GM23248 (cell line): ENCODE results near the gene EEPD1. TPM values are rescaled to one million over a fixed set of nuclear protein-coding genes. Genes with fewer than 3 reads are reported as not detected.

Source experiments
- DNase-seq: peaks from one replicate; pipeline ENCODE4 v3.0.0-alpha.2; 2015
- H2AFZ ChIP-seq: fragments of 200-600 bp; sonication (generic); 2 replicates; pipeline ENCODE4 v1.6.1; 2016; ENCODE audit warnings: antibody characterized with exemption
- H3F3A ChIP-seq: fragments of 200-600 bp; sonication (generic); 2 replicates; pipeline ENCODE4 v1.6.1; 2016; ENCODE audit warnings: mild to moderate bottlenecking, antibody characterized with exemption, mixed run types; ENCODE audit not compliant: insufficient read depth
- H3K27ac ChIP-seq: fragments of 200-600 bp; sonication (generic); 2 replicates; pipeline ENCODE4 v1.5.1; 2016; ENCODE audit warnings: mild to moderate bottlenecking
- H3K27me3 ChIP-seq: fragments of 200-600 bp; sonication (generic); replicated peaks from 2 replicates; pipeline ENCODE4 v1.6.1; 2016; ENCODE audit warnings: mild to moderate bottlenecking; ENCODE audit not compliant: insufficient read depth
- H3K36me3 ChIP-seq: fragments of 200-600 bp; sonication (generic); 2 replicates; pipeline ENCODE4 v1.6.1; 2016; ENCODE audit warnings: low read depth, mild to moderate bottlenecking
- H3K4me1 ChIP-seq: fragments of 200-600 bp; sonication (generic); 2 replicates; pipeline ENCODE4 v1.6.1; 2016; ENCODE audit warnings: mild to moderate bottlenecking; ENCODE audit not compliant: insufficient read depth
- H3K4me2 ChIP-seq: fragments of 200-600 bp; sonication (generic); one replicate; pipeline ENCODE4 v1.6.1; 2016; ENCODE audit warnings: mild to moderate bottlenecking; ENCODE audit not compliant: unreplicated experiment
- H3K4me3 ChIP-seq: fragments of 200-600 bp; sonication (generic); 2 replicates; pipeline ENCODE4 v1.5.1; 2016; ENCODE audit warnings: mild to moderate bottlenecking
- H3K79me2 ChIP-seq: fragments of 200-600 bp; sonication (generic); 2 replicates; pipeline ENCODE4 v1.6.1; 2016; ENCODE audit warnings: mild to moderate bottlenecking; ENCODE audit not compliant: insufficient read depth
- H3K9ac ChIP-seq: fragments of 200-600 bp; sonication (generic); 2 replicates; pipeline ENCODE4 v1.6.1; 2016; ENCODE audit warnings: mild to moderate bottlenecking
- H3K9me2 ChIP-seq: fragments of 200-600 bp; sonication (generic); 2 replicates; pipeline ENCODE4 v1.6.1; 2016; ENCODE audit warnings: mixed run types, mild to moderate bottlenecking, moderate library complexity; ENCODE audit not compliant: insufficient read depth
- H3K9me3 ChIP-seq: fragments of 200-600 bp; sonication (generic); one replicate; pipeline ENCODE4 v1.6.1; 2017; ENCODE audit warnings: low read depth
- H4K20me1 ChIP-seq: fragments of 200-600 bp; sonication (generic); 2 replicates; pipeline ENCODE4 v1.6.0; 2016; ENCODE audit not compliant: insufficient read depth
- EZH2 ChIP-seq: fragments of 200-600 bp; sonication (generic); IDR thresholded peaks from 2 replicates; pipeline ENCODE4 v1.6.1; 2018; ENCODE audit warnings: antibody characterized with exemption, mild to moderate bottlenecking; ENCODE audit not compliant: insufficient read depth, poor library complexity, severe bottlenecking
- EZH2phosphoT487 ChIP-seq: fragments of 200-600 bp; sonication (generic); IDR thresholded peaks from 2 replicates; pipeline ENCODE4 v1.6.1; 2018; ENCODE audit warnings: antibody characterized with exemption, moderate library complexity, mild to moderate bottlenecking, low read depth; ENCODE audit not compliant: insufficient read depth
- WGBS, 2 experiments: methylation state at CpG; one replicate each; pipeline ENCODE4 v1.1.6; 2015 to 2017; ENCODE audit warnings: low lambda C conversion rate in 2 of 2, low coverage in 1 of 2; ENCODE audit errors: missing lambda C conversion rate in 2 of 2; 5-methylcytosine and 5-hydroxymethylcytosine counted together
- in situ Hi-C: fragments of 300-500 bp; cut with MboI; formaldehyde crosslinking; loops from 2 replicates; pipeline ENCODE4 v1.15.0; 2020
- polyA plus RNA-seq: library from polyadenylated mRNA; unstranded; fragments of >200 nt; fragmentation: Nextera tagmentation; extraction: Ambion mirVana; gene quantifications from 2 replicates; pipeline ENCODE4 v1.2.1, GENCODE V29; 2016
- total RNA-seq: library from RNA; depleted of rRNA; stranded (reverse); fragments of >200 nt; shearing (Covaris generic); gene quantifications from 2 replicates; pipeline ENCODE4 v1.2.3, GENCODE V29; 2014

The EEPD1 gene
- total and polyA plus RNA-seq, 2 experiments from 2014 or later, result 1.6 to 5.2 TPM

DNA sequence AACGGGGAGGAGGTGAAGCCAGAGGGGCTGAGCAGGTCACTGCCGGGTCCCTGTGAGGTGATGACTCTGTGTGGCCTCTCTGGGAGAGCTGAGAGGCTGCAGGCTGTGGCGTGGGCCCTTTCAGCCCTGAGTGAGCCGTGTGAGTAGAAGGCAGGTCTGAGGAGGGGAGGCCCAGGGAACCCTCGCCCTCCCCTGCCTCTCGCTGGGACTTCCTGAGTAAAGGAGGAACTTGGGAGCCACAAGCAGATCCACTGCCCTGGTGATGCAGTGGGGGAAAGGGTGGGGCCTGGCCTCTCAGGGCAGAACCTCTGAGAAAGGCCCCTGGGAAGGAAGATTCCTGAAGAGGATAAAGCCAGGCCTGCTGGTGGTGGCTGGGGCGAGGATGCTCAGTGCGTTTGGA lies 22.8 kb downstream of the EEPD1 start:
- 70 to 83% methylated on average over 8 of the region's 8 CpGs for WGBS, 2 experiments
- no peaks in the 10 kb centered on the region for H4K20me1 ChIP-seq
- TF ChIP-seq EZH2, result no peak
- no peak for TF ChIP-seq EZH2phosphoT487
- no peaks in the 10 kb centered on the region for H3K9me3 ChIP-seq
- no peaks in the 10 kb centered on the region for H3F3A ChIP-seq
- H3K36me3 ChIP-seq, result no peaks in the 10 kb centered on the region
- H3K79me2 ChIP-seq, result no peaks in the 10 kb centered on the region
- H3K4me3 ChIP-seq, result no peak overlapping the region
- no peak for DNase-seq
- H3K4me2 ChIP-seq, result no peak overlapping the region
- H3K9ac ChIP-seq, result no peak overlapping the region
- no peak overlapping the region for H3K27ac ChIP-seq
- no peaks in the 10 kb centered on the region for H3K9me2 ChIP-seq
- no peaks in the 10 kb centered on the region for H3K4me1 ChIP-seq
- no peak overlapping the region for H2AFZ ChIP-seq
- in situ Hi-C loops, result no loop called here
- no peaks in the 10 kb centered on the region for H3K27me3 ChIP-seq

DNA sequence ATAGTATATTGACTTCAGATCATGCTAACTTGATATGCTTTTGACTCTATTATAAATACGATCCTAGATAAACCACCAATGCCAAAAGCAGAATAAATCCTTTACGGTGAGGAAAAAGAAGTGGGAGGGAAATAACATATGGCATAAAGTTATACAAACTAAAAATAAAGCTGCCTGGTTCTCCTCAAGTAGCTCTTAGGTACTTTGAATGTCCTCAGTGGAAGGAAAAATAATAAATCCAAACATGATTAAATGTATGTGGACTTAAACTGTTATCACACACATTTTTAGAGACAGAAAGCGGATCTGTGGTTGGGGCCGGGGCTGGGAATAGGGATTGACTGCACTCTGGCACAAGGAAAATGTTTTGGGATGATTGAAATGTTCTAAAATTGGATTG lies 23.6 kb downstream of the EEPD1 start:
- no peak overlapping the region for H3K4me2 ChIP-seq
- in situ Hi-C loops, result no loop called here
- no peak for DNase-seq
- no peaks in the 10 kb centered on the region for H3K27me3 ChIP-seq
- no peaks in the 10 kb centered on the region for H3K79me2 ChIP-seq
- H3F3A ChIP-seq, result no peaks in the 10 kb centered on the region
- H3K27ac ChIP-seq, result no peak overlapping the region
- H3K9ac ChIP-seq, result no peak overlapping the region
- no peaks in the 10 kb centered on the region for H3K9me3 ChIP-seq
- H3K4me3 ChIP-seq, result no peak overlapping the region
- 62 to 65% methylated on average over 4 of the region's 4 CpGs for WGBS, 2 experiments
- no peak for TF ChIP-seq EZH2
- no peak for TF ChIP-seq EZH2phosphoT487
- no peaks in the 10 kb centered on the region for H3K9me2 ChIP-seq
- no peaks in the 10 kb centered on the region for H4K20me1 ChIP-seq
- no peak overlapping the region for H2AFZ ChIP-seq
- H3K36me3 ChIP-seq, result no peaks in the 10 kb centered on the region
- no peaks in the 10 kb centered on the region for H3K4me1 ChIP-seq

DNA sequence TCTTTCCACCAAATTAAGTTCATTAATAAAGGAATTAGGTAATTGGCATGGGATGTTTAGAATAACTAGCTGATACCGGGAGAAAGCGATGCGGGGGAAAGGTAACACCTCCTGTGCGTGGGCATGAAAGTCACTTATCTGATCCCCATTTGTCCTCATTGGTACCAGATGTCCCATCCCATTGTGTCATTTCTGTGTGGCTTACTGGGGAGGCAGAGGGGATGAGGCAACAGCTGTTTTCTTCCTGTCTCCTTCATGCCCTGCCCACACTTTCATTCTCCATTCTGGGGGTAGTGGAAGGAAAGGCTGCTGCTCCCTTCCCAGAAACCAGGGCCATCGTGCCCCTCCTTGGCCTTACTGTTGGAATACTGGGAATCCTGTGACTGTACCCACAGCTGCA lies 27.1 kb downstream of the EEPD1 start:
- peak; percentile 25 for DNase-seq
- H3K4me2 ChIP-seq, result no peak overlapping the region
- H3K79me2 ChIP-seq, result no peaks in the 10 kb centered on the region
- no peak for TF ChIP-seq EZH2phosphoT487
- TF ChIP-seq EZH2, result no peak
- no peak overlapping the region for H3K4me3 ChIP-seq
- H3K36me3 ChIP-seq, result no peaks in the 10 kb centered on the region
- H3F3A ChIP-seq, result no peaks in the 10 kb centered on the region
- no peaks in the 10 kb centered on the region for H3K9me3 ChIP-seq
- in situ Hi-C loops, result no loop called here
- H3K9me2 ChIP-seq, result no peaks in the 10 kb centered on the region
- H4K20me1 ChIP-seq, result no peaks in the 10 kb centered on the region
- H3K27ac ChIP-seq, result no peak overlapping the region
- no peak overlapping the region for H3K9ac ChIP-seq
- H2AFZ ChIP-seq, result no peak overlapping the region
- no peaks in the 10 kb centered on the region for H3K27me3 ChIP-seq
- H3K4me1 ChIP-seq, result no peaks in the 10 kb centered on the region
- WGBS, 2 experiments, result 87 to 89% methylated on average over 5 of the region's 5 CpGs

DNA sequence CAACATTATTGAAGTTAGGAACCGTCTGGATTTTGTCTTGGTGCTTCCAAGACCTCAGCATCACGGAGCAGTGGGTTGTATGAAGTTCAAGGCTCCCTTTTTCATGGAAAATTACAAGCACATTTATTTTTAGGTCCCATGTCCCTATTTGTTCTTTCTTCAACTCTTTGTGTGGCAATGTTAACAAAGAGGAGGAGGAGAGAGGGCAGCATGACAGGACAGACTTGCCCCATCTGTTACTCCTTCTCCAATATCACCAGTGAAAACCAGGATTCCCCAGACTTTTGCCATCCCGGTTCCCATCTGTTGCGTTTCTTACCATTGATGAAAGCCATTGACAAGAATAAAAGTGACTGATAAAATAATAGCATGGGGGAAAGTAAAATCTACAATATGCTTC lies 28.6 kb downstream of the EEPD1 start:
- Histone ChIP-seq H3F3A (no peaks in the 10 kb centered on the region), H3K79me2 (no peaks in the 10 kb centered on the region), H3K9ac (no peak overlapping the region), H2AFZ (no peak overlapping the region), H3K9me2 (no peaks in the 10 kb centered on the region), H3K9me3 (no peaks in the 10 kb centered on the region), H3K27me3 (no peaks in the 10 kb centered on the region), H3K36me3 (no peaks in the 10 kb centered on the region), H3K4me1 (no peaks in the 10 kb centered on the region), H4K20me1 (no peaks in the 10 kb centered on the region), H3K4me2 (no peak overlapping the region), H3K27ac (no peak overlapping the region), H3K4me3 (no peak overlapping the region)
- TF ChIP-seq EZH2phosphoT487 (no peak), EZH2 (no peak)
- in situ Hi-C loops, result no loop called here
- WGBS, 2 experiments, result 64% methylated on average over 4 of the region's 4 CpGs
- DNase-seq, result no peak

DNA sequence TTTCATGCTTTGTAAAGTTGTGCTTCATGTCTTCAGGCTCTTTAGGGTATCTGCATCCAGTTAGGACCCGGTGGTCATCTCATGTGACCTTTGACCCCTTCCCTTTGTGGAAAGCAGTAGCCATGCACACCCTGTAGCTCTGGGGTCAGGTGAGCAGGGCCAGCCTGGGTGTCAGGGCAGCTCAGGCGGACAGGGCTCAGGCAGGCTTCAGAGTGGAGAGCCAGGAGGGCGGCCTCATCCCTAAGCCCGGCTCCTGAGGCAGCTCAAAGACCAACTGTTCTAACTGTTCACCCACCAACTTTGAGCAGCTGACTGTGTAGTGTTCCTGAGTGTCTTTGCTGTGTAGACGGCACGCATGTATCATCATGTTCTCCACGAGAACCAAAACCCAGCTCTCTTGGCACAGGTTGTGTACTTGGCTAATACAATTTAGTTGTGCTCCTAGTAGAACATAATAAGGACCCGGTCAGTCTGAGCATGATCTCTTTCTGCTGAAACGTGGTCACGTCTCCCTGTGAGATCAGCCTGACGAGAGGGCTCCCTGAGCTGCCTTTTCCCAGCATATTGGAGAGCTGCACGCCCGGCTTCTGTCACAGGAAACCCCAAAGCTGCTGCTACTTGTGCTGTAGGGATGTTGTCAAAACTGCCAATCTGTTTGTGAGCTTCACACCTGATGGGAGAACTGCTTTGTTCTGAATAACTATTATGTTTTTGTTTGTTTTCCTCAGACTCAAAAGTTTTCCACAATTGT lies 30.0 kb downstream of the EEPD1 start:
- Histone ChIP-seq H3K79me2 (no peaks in the 10 kb centered on the region), H3K9me2 (no peaks in the 10 kb centered on the region), H3K4me1 (no peaks in the 10 kb centered on the region), H2AFZ (no peak overlapping the region), H3K4me2 (no peak overlapping the region), H3K9ac (no peak overlapping the region), H4K20me1 (no peaks in the 10 kb centered on the region), H3K4me3 (no peak overlapping the region), H3K36me3 (no peaks in the 10 kb centered on the region), H3K27ac (no peak overlapping the region), H3F3A (no peaks in the 10 kb centered on the region), H3K27me3 (no peaks in the 10 kb centered on the region), H3K9me3 (no peaks in the 10 kb centered on the region)
- DNase-seq, result no peak
- no peak for TF ChIP-seq EZH2phosphoT487
- no peak for TF ChIP-seq EZH2
- in situ Hi-C loops, result no loop called here
- 58 to 67% methylated on average over 13 of the region's 13 CpGs for WGBS, 2 experiments
